NCI-H128 (cell line): Measurements from ENCODE around the gene CALN1.
"Not testable (repeated sequence)": the region's sequence is repeated elsewhere in the genome, so short reads cannot be mapped to it uniquely, and the experiment has no call there.

Source experiments
- DNase-seq: peaks from one replicate; lab custom pipeline; 2025; ENCODE audit not compliant: unreplicated experiment; lab: John Stamatoyannopoulos, UW

The CALN1 gene

GRCh38 chr7:72106405-72106804 is 305.7 kb downstream of the CALN1 start:
- no peak for DNase-seq

- DNase-seq: no peak
Observed at GRCh38 chr7:72101444-72101843, 310.7 kb downstream of the CALN1 start.

- DNase-seq: no peak
Observed at GRCh38 chr7:72099784-72100183, 312.4 kb downstream of the CALN1 start.

GRCh38 chr7:72098807-72099580 is 313.1 kb downstream of the CALN1 start:
- no peak for DNase-seq

- no peak for DNase-seq
Observed at GRCh38 chr7:72097226-72097625, 314.9 kb downstream of the CALN1 start.

GRCh38 chr7:72092769-72093168 is 319.4 kb downstream of the CALN1 start:
- DNase-seq: no peak

GRCh38 chr7:72087926-72088325 is 324.2 kb downstream of the CALN1 start:
- no peak for DNase-seq

GRCh38 chr7:72080865-72081510 is 331.1 kb downstream of the CALN1 start:
- no peak for DNase-seq

- no peak for DNase-seq
Observed at GRCh38 chr7:72080341-72080766, 331.8 kb downstream of the CALN1 start.

GRCh38 chr7:72078856-72079255 is 333.3 kb downstream of the CALN1 start:
- no peak for DNase-seq

GRCh38 chr7:72078301-72078700 is 333.8 kb downstream of the CALN1 start:
- DNase-seq: no peak

GRCh38 chr7:72077786-72078185 is 334.4 kb downstream of the CALN1 start:
- no peak for DNase-seq

GRCh38 chr7:72072901-72073300 is 339.2 kb downstream of the CALN1 start:
- DNase-seq: no peak

GRCh38 chr7:72069263-72069662 is 342.9 kb downstream of the CALN1 start:
- DNase-seq: no peak

- DNase-seq: not testable (repeated sequence)
Observed at GRCh38 chr7:72065764-72066163, 346.4 kb downstream of the CALN1 start.

- DNase-seq: no peak
Observed at GRCh38 chr7:72064916-72065315, 347.2 kb downstream of the CALN1 start.

- DNase-seq: no peak
Observed at GRCh38 chr7:72063330-72063729, 348.8 kb downstream of the CALN1 start.

- DNase-seq: no peak
Observed at GRCh38 chr7:72062666-72063065, 349.5 kb downstream of the CALN1 start.

GRCh38 chr7:72059925-72060324 is 352.2 kb downstream of the CALN1 start:
- no peak for DNase-seq

- no peak for DNase-seq
Observed at GRCh38 chr7:72058579-72058978, 353.6 kb downstream of the CALN1 start.

GRCh38 chr7:72057796-72058195 is 354.3 kb downstream of the CALN1 start:
- DNase-seq: no peak

GRCh38 chr7:72057231-72057630 is 354.9 kb downstream of the CALN1 start:
- no peak for DNase-seq

- no peak for DNase-seq
Observed at GRCh38 chr7:72055426-72055825, 356.7 kb downstream of the CALN1 start.
